Calu3 (cell line): ENCODE results near the gene RITA1. TPM values are rescaled to one million over a fixed set of nuclear protein-coding genes. Genes with fewer than 3 reads are reported as not detected.

Experiments
- BruUV-seq: library from RNA; stranded (reverse); fragments of 400-500 nt; replicated peaks from 2 replicates; lab custom pipeline; 2021; lab: Mats Ljungman, UMichigan
- CTCF ChIA-PET: fragments of 300-600 bp; sonication (Branson Sonifier 250); formaldehyde crosslinking; loops from one replicate; lab custom pipeline; 2022; ENCODE audit warnings: antibody characterized with exemption; lab: Charles Lee
- DNase-seq: peaks from one replicate; pipeline ENCODE4 v3.0.0; 2022
- H3K27ac Mint-ChIP-seq: one replicate; pipeline ENCODE4 v1.8.0; 2022; ENCODE audit warnings: mixed read lengths; ENCODE audit not compliant: unreplicated experiment
- H3K27me3 Mint-ChIP-seq: one replicate; pipeline ENCODE4 v1.8.0; 2022; ENCODE audit warnings: mixed read lengths; ENCODE audit not compliant: unreplicated experiment
- H3K36me3 Mint-ChIP-seq: one replicate; pipeline ENCODE4 v1.8.0; 2022; ENCODE audit warnings: mild to moderate bottlenecking, moderate library complexity, mixed read lengths; ENCODE audit not compliant: insufficient read depth, unreplicated experiment
- H3K4me1 Mint-ChIP-seq: one replicate; pipeline ENCODE4 v1.8.0; 2022; ENCODE audit warnings: mild to moderate bottlenecking, low read depth, mixed read lengths; ENCODE audit not compliant: unreplicated experiment
- H3K4me3 Mint-ChIP-seq: one replicate; pipeline ENCODE4 v1.8.0; 2022; ENCODE audit warnings: mild to moderate bottlenecking, low read depth, moderate library complexity, mixed read lengths; ENCODE audit not compliant: unreplicated experiment
- H3K9me3 Mint-ChIP-seq: one replicate; pipeline ENCODE4 v1.8.0; 2022; ENCODE audit warnings: low read depth, mixed read lengths; ENCODE audit not compliant: unreplicated experiment
- intact Hi-C: fragments of 100-400 bp; cut with micrococcal nuclease; formaldehyde crosslinking; loops from one replicate; pipeline ENCODE4 v1.10.0; 2022; ENCODE audit not compliant: unreplicated experiment
- total RNA-seq: library from RNA; stranded (reverse); gene quantifications from 2 replicates; pipeline ENCODE4 v1.2.3, GENCODE V29; 2022
- TF ChIP-seq, protein P1 (sequence below): fragments of 200-600 bp; IDR thresholded peaks from one replicate; pipeline ENCODE4 v1.8.0; 2022; ENCODE audit warnings: antibody characterized with exemption; ENCODE audit not compliant: unreplicated experiment

The RITA1 gene
- total RNA-seq, 1 experiment from 2014 or later = 27.4 TPM

DNA sequence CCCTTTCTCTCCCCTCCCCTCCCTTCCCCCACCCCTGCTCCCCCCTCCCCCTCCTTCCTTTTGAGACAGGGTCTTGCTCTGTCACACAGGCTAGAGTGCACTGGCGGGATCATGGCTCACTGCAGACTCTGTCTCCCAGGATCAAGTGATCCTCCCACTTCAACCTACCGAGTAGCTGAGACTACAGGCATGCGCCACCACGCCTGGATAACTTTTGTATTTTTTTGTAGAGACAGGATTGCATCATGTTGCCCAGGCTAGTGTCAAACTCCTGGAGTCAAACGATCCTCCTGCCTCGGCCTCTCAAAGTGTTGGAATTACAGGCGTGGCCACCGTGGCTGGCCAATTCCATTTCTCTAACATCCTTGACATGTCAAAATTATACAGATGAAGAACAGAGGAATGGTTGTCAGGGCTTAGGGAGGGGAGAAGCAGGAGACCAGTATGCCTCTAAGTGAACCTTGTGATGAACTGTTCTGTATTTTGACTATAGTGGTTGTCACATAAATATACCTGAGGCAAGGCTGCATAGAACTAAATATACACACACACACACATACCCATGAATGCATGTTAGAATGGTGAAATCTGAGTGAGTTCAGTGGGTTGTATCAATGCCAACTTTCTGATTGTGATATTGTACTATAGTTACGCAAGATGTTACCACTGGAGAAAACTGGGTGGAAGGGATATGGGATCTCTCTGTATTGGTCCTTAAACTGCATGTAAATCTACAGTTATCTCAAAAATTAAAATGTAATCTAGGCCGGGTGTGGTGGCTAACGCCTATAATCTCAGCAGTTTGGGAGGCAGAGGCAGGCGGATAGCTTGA is 39.6 kb upstream of the RITA1 start:
- Mint-ChIP-seq H3K4me3 (no peak overlapping the region), H3K9me3 (no peaks in the 10 kb centered on the region), H3K27ac (peak overlapping the region; percentile 17), H3K4me1 (peaks cover 43% of the 10 kb centered on the region), H3K36me3 (peaks cover 24% of the 10 kb centered on the region), H3K27me3 (no peaks in the 10 kb centered on the region)
- no TSS peak for BruUV-seq
- DNase-seq = no peak
- TF ChIP-seq, protein P1, sequence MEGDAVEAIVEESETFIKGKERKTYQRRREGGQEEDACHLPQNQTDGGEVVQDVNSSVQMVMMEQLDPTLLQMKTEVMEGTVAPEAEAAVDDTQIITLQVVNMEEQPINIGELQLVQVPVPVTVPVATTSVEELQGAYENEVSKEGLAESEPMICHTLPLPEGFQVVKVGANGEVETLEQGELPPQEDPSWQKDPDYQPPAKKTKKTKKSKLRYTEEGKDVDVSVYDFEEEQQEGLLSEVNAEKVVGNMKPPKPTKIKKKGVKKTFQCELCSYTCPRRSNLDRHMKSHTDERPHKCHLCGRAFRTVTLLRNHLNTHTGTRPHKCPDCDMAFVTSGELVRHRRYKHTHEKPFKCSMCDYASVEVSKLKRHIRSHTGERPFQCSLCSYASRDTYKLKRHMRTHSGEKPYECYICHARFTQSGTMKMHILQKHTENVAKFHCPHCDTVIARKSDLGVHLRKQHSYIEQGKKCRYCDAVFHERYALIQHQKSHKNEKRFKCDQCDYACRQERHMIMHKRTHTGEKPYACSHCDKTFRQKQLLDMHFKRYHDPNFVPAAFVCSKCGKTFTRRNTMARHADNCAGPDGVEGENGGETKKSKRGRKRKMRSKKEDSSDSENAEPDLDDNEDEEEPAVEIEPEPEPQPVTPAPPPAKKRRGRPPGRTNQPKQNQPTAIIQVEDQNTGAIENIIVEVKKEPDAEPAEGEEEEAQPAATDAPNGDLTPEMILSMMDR = no peak
- intact Hi-C loops = no loop called here
- CTCF ChIA-PET = interaction anchor here (0.6 to 0.7 kb wide), 3 partner anchors 76 to 1429 kb away, joined by 4 to 5 read pairs (median 5); no protein-coding TSS in a partner anchor

DNA sequence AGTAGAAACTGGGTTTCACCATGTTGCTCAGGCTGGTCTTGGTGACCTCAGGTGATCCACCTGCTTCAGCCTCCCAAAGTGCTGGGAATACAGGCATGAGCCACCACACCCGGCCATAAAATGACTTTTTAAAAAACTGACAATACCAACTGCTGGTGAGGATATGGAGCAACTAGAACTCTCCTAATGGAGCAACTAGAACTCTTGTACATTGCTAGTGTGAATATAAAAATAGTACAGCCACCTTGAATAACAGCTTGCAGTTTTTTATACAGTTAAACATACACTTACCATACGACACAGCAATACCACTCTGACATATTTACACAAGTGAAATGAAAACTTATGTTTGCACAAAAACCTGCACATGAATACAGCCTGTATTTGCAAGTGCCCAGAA is 38.5 kb upstream of the RITA1 start:
- Mint-ChIP-seq H3K4me3 (no peak overlapping the region), H3K9me3 (no peaks in the 10 kb centered on the region), H3K36me3 (peaks cover 26% of the 10 kb centered on the region), H3K4me1 (peaks cover 44% of the 10 kb centered on the region), H3K27me3 (no peaks in the 10 kb centered on the region), H3K27ac (no peak overlapping the region)
- no peak for DNase-seq
- intact Hi-C loops = no loop called here
- TF ChIP-seq, protein P1 = no peak
- CTCF ChIA-PET = no interaction called here
- no TSS peak for BruUV-seq

DNA sequence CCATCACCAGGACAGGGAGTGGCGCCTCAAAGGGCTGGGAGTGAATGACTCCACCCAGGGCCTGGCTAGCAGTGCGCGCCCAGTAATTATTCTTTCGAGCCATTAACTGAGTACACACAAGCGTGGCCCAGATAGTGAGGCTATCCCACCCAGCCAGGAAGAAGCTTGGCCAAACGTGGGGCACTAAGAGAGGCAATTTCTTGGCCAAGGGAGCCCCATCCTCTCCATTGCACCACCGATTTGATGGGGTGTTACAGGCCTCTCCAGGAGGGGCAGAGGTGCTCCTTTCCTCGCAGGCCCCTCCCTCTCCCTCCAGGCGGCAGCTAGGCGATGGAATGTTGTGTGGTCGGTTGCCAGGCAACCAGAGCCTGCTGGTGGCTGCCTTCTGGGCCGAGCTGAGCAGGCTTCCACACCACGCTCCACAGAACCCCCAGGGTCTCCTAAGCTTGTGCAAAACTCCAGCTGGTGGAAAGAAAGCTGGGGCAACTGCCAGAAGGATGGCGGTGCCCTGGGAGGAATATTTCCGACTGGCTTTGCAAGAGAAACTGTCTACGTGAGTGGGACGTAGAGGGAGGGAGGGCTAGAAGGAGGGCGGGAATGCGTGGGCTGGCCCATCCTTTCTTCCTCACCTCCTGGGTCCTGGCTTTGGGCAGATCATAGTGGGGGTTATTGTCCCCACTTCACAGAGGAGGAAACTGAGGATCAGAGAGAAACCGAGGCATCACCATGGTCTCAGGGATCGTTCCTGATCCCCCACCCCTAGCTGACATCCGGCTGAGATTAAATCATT is 36.0 kb upstream of the RITA1 start, which contains the start of gene CFAP73:
CFAP73 (plus strand) TSS at position 364 of the 790 bp plus-strand sequence; CDS start at position 498, 134 bp downstream.
- TF ChIP-seq, protein P1 = peak; percentile 34
- Mint-ChIP-seq H3K4me3 (peak within 1 kb of the TSS; percentile 31), H3K36me3 (peaks cover 32% of the 10 kb centered on the region), H3K9me3 (no peaks in the 10 kb centered on the region), H3K4me1 (peaks cover 43% of the 10 kb centered on the region), H3K27ac (peak within 1 kb of the TSS; percentile 76), H3K27me3 (no peaks in the 10 kb centered on the region)
- DNase-seq = peak; percentile 96
- BruUV-seq = TSS peak; percentile 23
- CTCF ChIA-PET = interaction anchor here (0.8 to 5.9 kb wide), 3 partner anchors 13 to 156 kb away, joined by 4 to 108 read pairs (median 5); partner anchors contain the start of gene RASAL1
- intact Hi-C loops = loop anchor here (5.0 kb wide), 1 partner anchor 157 kb away; no protein-coding TSS in a partner anchor

DNA sequence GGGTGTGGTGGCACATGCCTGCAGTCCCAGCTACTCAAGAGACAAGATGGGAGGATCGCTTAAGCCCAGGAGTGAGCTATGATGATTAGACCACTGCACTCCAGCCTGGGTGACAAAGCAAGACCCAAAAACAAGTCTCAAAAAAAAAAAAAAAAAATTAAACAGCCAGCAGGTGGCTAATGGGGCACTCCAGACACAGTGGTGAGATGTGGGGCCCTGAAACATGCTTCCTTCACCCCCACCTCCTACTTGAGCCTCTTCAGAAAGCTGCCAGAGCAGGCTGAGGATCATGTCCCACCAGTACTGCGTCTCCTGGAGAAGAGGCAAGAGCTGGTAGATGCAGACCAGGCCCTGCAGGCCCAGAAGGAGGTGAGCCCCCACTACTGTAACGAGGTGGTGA is 33.9 kb upstream of the RITA1 start:
- TF ChIP-seq, protein P1 = no peak
- peaks cover 30% of the 10 kb centered on the region for H3K4me1 Mint-ChIP-seq
- no peak for DNase-seq
- intact Hi-C loops = loop anchor here (2.0 to 5.0 kb wide), 2 partner anchors 17 to 159 kb away; partner anchors contain the start of gene RASAL1
- BruUV-seq = no TSS peak
- CTCF ChIA-PET = interaction anchor here (1.8 to 5.9 kb wide), 2 partner anchors 15 to 23 kb away, joined by 8 to 108 read pairs; partner anchors contain the start of gene RASAL1
- H3K27ac Mint-ChIP-seq = no peak overlapping the region
- no peaks in the 10 kb centered on the region for H3K27me3 Mint-ChIP-seq
- peak overlapping the region; percentile 98 for H3K4me3 Mint-ChIP-seq
- peaks cover 35% of the 10 kb centered on the region for H3K36me3 Mint-ChIP-seq
- H3K9me3 Mint-ChIP-seq = no peaks in the 10 kb centered on the region
